ENCODE results near the gene ARHGAP15.

The ARHGAP15 gene

GRCh38 chr2:143579456-143579855 lies 450.2 kb downstream of the ARHGAP15 start:
- Histone ChIP-seq H3K27ac (ENCODE audit: low read depth, low read length) (no peak overlapping the region), H3K4me3 (ENCODE audit: low read depth, low read length) (no peak overlapping the region), H3K4me1 (ENCODE audit: control insufficient read depth, insufficient read depth, low read length) (peaks cover 21% of the 10 kb centered on the region)

DNA sequence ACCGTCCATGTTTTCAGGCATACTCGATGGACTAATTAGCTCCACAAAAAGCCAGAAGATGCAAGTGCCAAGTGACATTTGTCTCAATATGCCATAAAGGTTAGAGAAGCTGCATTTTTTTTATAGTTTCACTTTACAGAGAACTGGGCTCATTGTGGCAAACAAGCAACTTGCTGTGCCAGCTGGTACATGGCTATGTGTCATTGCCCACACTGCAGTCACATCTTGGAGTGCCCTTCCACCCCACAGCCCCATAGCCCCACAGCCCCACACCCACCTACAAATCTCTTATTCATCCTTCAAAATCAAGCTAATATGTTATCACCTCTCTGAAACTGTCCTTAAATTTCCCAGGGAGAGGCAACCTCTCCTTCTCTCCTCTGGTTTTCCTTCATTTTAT lies 451.9 kb downstream of the ARHGAP15 start:
- peaks cover 17% of the 10 kb centered on the region for H3K4me1 ChIP-seq (ENCODE audit: control insufficient read depth, insufficient read depth, low read length)
- H3K27ac ChIP-seq (ENCODE audit: low read depth, low read length) = no peak overlapping the region
- no peaks in the 10 kb centered on the region for H3K36me3 ChIP-seq (ENCODE audit: control insufficient read depth, insufficient read depth, low read length)
- no peak overlapping the region for H3K4me3 ChIP-seq (ENCODE audit: low read depth, low read length)
- no peaks in the 10 kb centered on the region for H3K27me3 ChIP-seq (ENCODE audit: control insufficient read depth, insufficient read depth, low read length)
- H3K9ac ChIP-seq (ENCODE audit: low read depth, low read length) = no peak overlapping the region
- H3K9me3 ChIP-seq (ENCODE audit: control insufficient read depth, insufficient read depth, low read length) = no peaks in the 10 kb centered on the region

More at GRCh38 chr2:143579456-143579855, 450.2 kb downstream of the ARHGAP15 start:
- Histone ChIP-seq H3K9me3 (ENCODE audit: control insufficient read depth, insufficient read depth, low read length) (no peaks in the 10 kb centered on the region), H3K9ac (ENCODE audit: low read depth, low read length) (no peak overlapping the region), H3K36me3 (ENCODE audit: control insufficient read depth, insufficient read depth, low read length) (no peaks in the 10 kb centered on the region), H3K27me3 (ENCODE audit: control insufficient read depth, insufficient read depth, low read length) (no peaks in the 10 kb centered on the region)

- Histone ChIP-seq H3K36me3 (ENCODE audit: control insufficient read depth, insufficient read depth, low read length) (no peaks in the 10 kb centered on the region), H3K4me3 (ENCODE audit: low read depth, low read length) (no peak overlapping the region)
Measured at GRCh38 chr2:143582046-143582747, 453.0 kb downstream of the ARHGAP15 start.

GRCh38 chr2:143584936-143585335 lies 455.7 kb downstream of the ARHGAP15 start:
- Histone ChIP-seq H3K27ac (ENCODE audit: low read depth, low read length) (no peak overlapping the region), H3K9ac (ENCODE audit: low read depth, low read length) (no peak overlapping the region), H3K4me1 (ENCODE audit: control insufficient read depth, insufficient read depth, low read length) (no peaks in the 10 kb centered on the region)

More at GRCh38 chr2:143582046-143582747, 453.0 kb downstream of the ARHGAP15 start:
- Histone ChIP-seq H3K9me3 (ENCODE audit: control insufficient read depth, insufficient read depth, low read length) (no peaks in the 10 kb centered on the region), H3K4me1 (ENCODE audit: control insufficient read depth, insufficient read depth, low read length) (peaks cover 13% of the 10 kb centered on the region), H3K9ac (ENCODE audit: low read depth, low read length) (no peak overlapping the region), H3K27me3 (ENCODE audit: control insufficient read depth, insufficient read depth, low read length) (no peaks in the 10 kb centered on the region), H3K27ac (ENCODE audit: low read depth, low read length) (no peak overlapping the region)

DNA sequence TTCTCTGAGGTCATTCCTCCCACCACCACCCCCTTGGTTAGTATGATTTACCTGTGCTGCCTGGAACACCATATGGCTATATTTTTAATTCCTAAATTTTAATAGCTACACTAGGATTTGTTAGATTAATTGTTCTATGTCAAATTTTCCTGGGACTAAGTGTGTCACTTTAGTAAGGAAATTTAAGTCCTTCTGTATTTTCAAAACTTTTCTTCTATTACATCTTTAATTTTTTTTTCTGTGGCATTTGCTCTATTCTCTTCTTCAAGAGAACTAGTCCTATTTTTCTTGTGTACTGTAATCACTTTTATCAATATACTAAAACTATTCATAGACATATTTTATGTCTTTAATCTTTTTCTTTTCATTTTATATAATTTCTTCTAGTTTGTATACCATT lies 456.9 kb downstream of the ARHGAP15 start:
- Histone ChIP-seq H3K9me3 (ENCODE audit: control insufficient read depth, insufficient read depth, low read length) (no peaks in the 10 kb centered on the region), H3K9ac (ENCODE audit: low read depth, low read length) (no peak overlapping the region), H3K36me3 (ENCODE audit: control insufficient read depth, insufficient read depth, low read length) (no peaks in the 10 kb centered on the region), H3K4me1 (ENCODE audit: control insufficient read depth, insufficient read depth, low read length) (no peaks in the 10 kb centered on the region), H3K27me3 (ENCODE audit: control insufficient read depth, insufficient read depth, low read length) (no peaks in the 10 kb centered on the region), H3K4me3 (ENCODE audit: low read depth, low read length) (no peak overlapping the region), H3K27ac (ENCODE audit: low read depth, low read length) (no peak overlapping the region)

More at GRCh38 chr2:143584936-143585335, 455.7 kb downstream of the ARHGAP15 start:
- no peaks in the 10 kb centered on the region for H3K27me3 ChIP-seq (ENCODE audit: control insufficient read depth, insufficient read depth, low read length)
- H3K4me3 ChIP-seq (ENCODE audit: low read depth, low read length) = no peak overlapping the region
- no peaks in the 10 kb centered on the region for H3K36me3 ChIP-seq (ENCODE audit: control insufficient read depth, insufficient read depth, low read length)
- no peaks in the 10 kb centered on the region for H3K9me3 ChIP-seq (ENCODE audit: control insufficient read depth, insufficient read depth, low read length)

DNA sequence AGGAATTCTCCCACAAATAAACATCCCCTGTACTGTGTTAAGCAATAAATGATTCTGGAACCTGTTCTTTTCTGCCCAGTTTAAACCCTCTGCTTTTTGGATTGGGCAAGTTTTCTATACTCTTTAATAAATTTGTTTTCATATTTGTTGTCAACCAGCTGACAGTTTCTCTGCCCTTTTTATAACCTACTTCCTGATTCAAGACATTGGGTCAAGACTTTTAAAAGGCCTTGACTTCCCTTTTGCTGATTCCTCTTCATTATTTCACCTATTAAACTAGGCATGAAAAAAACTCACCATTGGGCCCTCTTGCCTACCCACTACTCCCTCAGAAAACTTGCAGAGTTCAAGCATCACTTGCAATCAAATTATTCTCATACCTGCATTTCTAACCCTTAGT lies 459.5 kb downstream of the ARHGAP15 start:
- no peaks in the 10 kb centered on the region for H3K36me3 ChIP-seq (ENCODE audit: control insufficient read depth, insufficient read depth, low read length)
- H3K4me3 ChIP-seq (ENCODE audit: low read depth, low read length) = no peak overlapping the region
- no peaks in the 10 kb centered on the region for H3K27me3 ChIP-seq (ENCODE audit: control insufficient read depth, insufficient read depth, low read length)
- no peak overlapping the region for H3K9ac ChIP-seq (ENCODE audit: low read depth, low read length)
- no peaks in the 10 kb centered on the region for H3K9me3 ChIP-seq (ENCODE audit: control insufficient read depth, insufficient read depth, low read length)
- no peaks in the 10 kb centered on the region for H3K4me1 ChIP-seq (ENCODE audit: control insufficient read depth, insufficient read depth, low read length)
- H3K27ac ChIP-seq (ENCODE audit: low read depth, low read length) = no peak overlapping the region

GRCh38 chr2:143594161-143594560 lies 464.9 kb downstream of the ARHGAP15 start:
- H3K9me3 ChIP-seq (ENCODE audit: control insufficient read depth, insufficient read depth, low read length) = no peaks in the 10 kb centered on the region
- H3K4me3 ChIP-seq (ENCODE audit: low read depth, low read length) = no peak overlapping the region
- no peak overlapping the region for H3K9ac ChIP-seq (ENCODE audit: low read depth, low read length)
- H3K36me3 ChIP-seq (ENCODE audit: control insufficient read depth, insufficient read depth, low read length) = no peaks in the 10 kb centered on the region
- H3K27me3 ChIP-seq (ENCODE audit: control insufficient read depth, insufficient read depth, low read length) = no peaks in the 10 kb centered on the region
- no peaks in the 10 kb centered on the region for H3K4me1 ChIP-seq (ENCODE audit: control insufficient read depth, insufficient read depth, low read length)
- H3K27ac ChIP-seq (ENCODE audit: low read depth, low read length) = no peak overlapping the region

GRCh38 chr2:143594745-143595144 lies 465.5 kb downstream of the ARHGAP15 start:
- no peak overlapping the region for H3K9ac ChIP-seq (ENCODE audit: low read depth, low read length)
- H3K4me3 ChIP-seq (ENCODE audit: low read depth, low read length) = no peak overlapping the region
- H3K27ac ChIP-seq (ENCODE audit: low read depth, low read length) = no peak overlapping the region
- no peaks in the 10 kb centered on the region for H3K36me3 ChIP-seq (ENCODE audit: control insufficient read depth, insufficient read depth, low read length)
- H3K9me3 ChIP-seq (ENCODE audit: control insufficient read depth, insufficient read depth, low read length) = no peaks in the 10 kb centered on the region
- H3K4me1 ChIP-seq (ENCODE audit: control insufficient read depth, insufficient read depth, low read length) = no peaks in the 10 kb centered on the region
- no peaks in the 10 kb centered on the region for H3K27me3 ChIP-seq (ENCODE audit: control insufficient read depth, insufficient read depth, low read length)

- Histone ChIP-seq H3K4me1 (ENCODE audit: control insufficient read depth, insufficient read depth, low read length) (peaks cover 29% of the 10 kb centered on the region), H3K27ac (ENCODE audit: low read depth, low read length) (no peak overlapping the region), H3K36me3 (ENCODE audit: control insufficient read depth, insufficient read depth, low read length) (no peaks in the 10 kb centered on the region)
Measured at GRCh38 chr2:143600116-143600515, 470.9 kb downstream of the ARHGAP15 start.

GRCh38 chr2:143601828-143602227 lies 472.6 kb downstream of the ARHGAP15 start:
- Histone ChIP-seq H3K36me3 (ENCODE audit: control insufficient read depth, insufficient read depth, low read length) (no peaks in the 10 kb centered on the region), H3K9ac (ENCODE audit: low read depth, low read length) (no peak overlapping the region)

More at GRCh38 chr2:143600116-143600515, 470.9 kb downstream of the ARHGAP15 start:
- H3K9ac ChIP-seq (ENCODE audit: low read depth, low read length) = no peak overlapping the region
- no peak overlapping the region for H3K4me3 ChIP-seq (ENCODE audit: low read depth, low read length)
- H3K27me3 ChIP-seq (ENCODE audit: control insufficient read depth, insufficient read depth, low read length) = no peaks in the 10 kb centered on the region
- no peaks in the 10 kb centered on the region for H3K9me3 ChIP-seq (ENCODE audit: control insufficient read depth, insufficient read depth, low read length)

GRCh38 chr2:143603035-143603655 lies 473.9 kb downstream of the ARHGAP15 start:
- Histone ChIP-seq H3K4me3 (ENCODE audit: low read depth, low read length) (peak overlapping the region; percentile 30; the same call in 1 of the 2 replicates), H3K9me3 (ENCODE audit: control insufficient read depth, insufficient read depth, low read length) (no peaks in the 10 kb centered on the region), H3K9ac (ENCODE audit: low read depth, low read length) (no peak overlapping the region), H3K27me3 (ENCODE audit: control insufficient read depth, insufficient read depth, low read length) (no peaks in the 10 kb centered on the region; the same call in 1 of the 2 replicates), H3K27ac (ENCODE audit: low read depth, low read length) (peak overlapping the region; percentile 76), H3K36me3 (ENCODE audit: control insufficient read depth, insufficient read depth, low read length) (no peaks in the 10 kb centered on the region), H3K4me1 (ENCODE audit: control insufficient read depth, insufficient read depth, low read length) (peaks cover 45% of the 10 kb centered on the region)

More at GRCh38 chr2:143601828-143602227, 472.6 kb downstream of the ARHGAP15 start:
- Histone ChIP-seq H3K4me3 (ENCODE audit: low read depth, low read length) (no peak overlapping the region), H3K9me3 (ENCODE audit: control insufficient read depth, insufficient read depth, low read length) (no peaks in the 10 kb centered on the region), H3K4me1 (ENCODE audit: control insufficient read depth, insufficient read depth, low read length) (peaks cover 32% of the 10 kb centered on the region), H3K27ac (ENCODE audit: low read depth, low read length) (no peak overlapping the region), H3K27me3 (ENCODE audit: control insufficient read depth, insufficient read depth, low read length) (no peaks in the 10 kb centered on the region; the same call in 1 of the 2 replicates)
